ENCODE results near the gene ANAPC10.
"Not testable (repeated sequence)": the region's sequence is repeated elsewhere in the genome, so short reads cannot be mapped to it uniquely, and the experiment has no call there.

The ANAPC10 gene

GRCh38 chr4:145011636-145012035 is 86.4 kb downstream of the ANAPC10 start:
- H3K4me1 ChIP-seq, result peaks cover 6% of the 10 kb centered on the region
- no peak overlapping the region for H3K4me3 ChIP-seq (ENCODE audit: low read depth, low read length)
- DNase-seq, result no peak
- H3K27me3 ChIP-seq, result no peaks in the 10 kb centered on the region
- no peaks in the 10 kb centered on the region for H3K9me3 ChIP-seq
- no peaks in the 10 kb centered on the region for H3K36me3 ChIP-seq
- no peak for TF ChIP-seq CTCF (IDR thresholded peaks at IDR 0.05; ENCODE audit: low read depth, low read length)

GRCh38 chr4:145010315-145010714 is 87.7 kb downstream of the ANAPC10 start:
- not testable (repeated sequence) for H3K36me3 ChIP-seq; H3K4me1 ChIP-seq; H3K27me3 ChIP-seq; DNase-seq; H3K4me3 ChIP-seq (ENCODE audit: low read depth, low read length); H3K9me3 ChIP-seq

- TF ChIP-seq CTCF (IDR thresholded peaks at IDR 0.05; ENCODE audit: low read depth, low read length), result no peak
- Histone ChIP-seq H3K36me3 (no peaks in the 10 kb centered on the region), H3K4me1 (no peaks in the 10 kb centered on the region), H3K4me3 (ENCODE audit: low read depth, low read length) (no peak overlapping the region), H3K9me3 (no peaks in the 10 kb centered on the region), H3K27me3 (no peaks in the 10 kb centered on the region)
- DNase-seq, result no peak
Measured at GRCh38 chr4:145003675-145004074, 94.3 kb downstream of the ANAPC10 start.

GRCh38 chr4:145001635-145002034 is 96.4 kb downstream of the ANAPC10 start:
- DNase-seq, result no peak

GRCh38 chr4:145000656-145001055 is 97.3 kb downstream of the ANAPC10 start:
- not testable (repeated sequence) for H3K4me1 ChIP-seq; H3K9me3 ChIP-seq; H3K4me3 ChIP-seq (ENCODE audit: low read depth, low read length); H3K36me3 ChIP-seq; DNase-seq; H3K27me3 ChIP-seq

More at GRCh38 chr4:145001635-145002034, 96.4 kb downstream of the ANAPC10 start:
- TF ChIP-seq CTCF (IDR thresholded peaks at IDR 0.05; ENCODE audit: low read depth, low read length), result no peak
- no peaks in the 10 kb centered on the region for H3K36me3 ChIP-seq
- H3K4me3 ChIP-seq (ENCODE audit: low read depth, low read length), result no peak overlapping the region
- no peaks in the 10 kb centered on the region for H3K9me3 ChIP-seq
- no peaks in the 10 kb centered on the region for H3K4me1 ChIP-seq
- H3K27me3 ChIP-seq, result no peaks in the 10 kb centered on the region

- H3K4me3 ChIP-seq (ENCODE audit: low read depth, low read length), result no peak overlapping the region
- H3K36me3 ChIP-seq, result no peaks in the 10 kb centered on the region; the same call in 1 of the 2 replicates
- no peak for TF ChIP-seq CTCF (IDR thresholded peaks at IDR 0.05; ENCODE audit: low read depth, low read length)
- no peaks in the 10 kb centered on the region for H3K4me1 ChIP-seq
- no peaks in the 10 kb centered on the region for H3K27me3 ChIP-seq
- no peak for DNase-seq
- H3K9me3 ChIP-seq, result no peaks in the 10 kb centered on the region
Measured at GRCh38 chr4:144989306-144989705, 108.7 kb downstream of the ANAPC10 start.

GRCh38 chr4:144985531-144985930 is 112.5 kb downstream of the ANAPC10 start:
- no peak overlapping the region for H3K4me3 ChIP-seq (ENCODE audit: low read depth, low read length)
- DNase-seq, result no peak
- no peak for TF ChIP-seq CTCF (IDR thresholded peaks at IDR 0.05; ENCODE audit: low read depth, low read length)
- H3K27me3 ChIP-seq, result no peaks in the 10 kb centered on the region
- H3K36me3 ChIP-seq, result no peaks in the 10 kb centered on the region
- no peaks in the 10 kb centered on the region for H3K4me1 ChIP-seq
- no peaks in the 10 kb centered on the region for H3K9me3 ChIP-seq
